ENCODE measurements around the gene KRTAP23-1. TPM values are rescaled to one million over a fixed set of nuclear protein-coding genes. Genes with fewer than 3 reads are reported as not detected.

KRTAP23-1 gene
- total RNA-seq, 4 donors from 2014 or later: not detected

- no peak overlapping the region for H3K27ac ChIP-seq
- TF ChIP-seq POLR2AphosphoS5 (IDR thresholded peaks at IDR 0.05) (no peak), CTCF (IDR thresholded peaks at IDR 0.05) (peak; percentile 34 to 65 (median 46))
- H3K27me3 ChIP-seq: no peaks in the 10 kb centered on the region
- no peaks in the 10 kb centered on the region for H3K9me3 ChIP-seq
- H3K4me1 ChIP-seq: no peaks in the 10 kb centered on the region
- ATAC-seq: no peak
- no peak overlapping the region for H3K4me3 ChIP-seq
- no peaks in the 10 kb centered on the region for H3K36me3 ChIP-seq
- WGBS, 2 donors (ENCODE audit: low coverage in 1 of 2): 83 to 93% methylated on average over 2 of the region's 2 CpGs
These were observed 7.5 kb downstream of the KRTAP23-1 start for GRCh38 chr21:30340714-30341573.

GRCh38 chr21:30338717-30339116 lies 9.7 kb downstream of the KRTAP23-1 start:
- Histone ChIP-seq H3K4me3 (no peak overlapping the region), H3K9me3 (no peaks in the 10 kb centered on the region), H3K27ac (no peak overlapping the region), H3K4me1 (no peaks in the 10 kb centered on the region), H3K36me3 (no peaks in the 10 kb centered on the region), H3K27me3 (no peaks in the 10 kb centered on the region)
- TF ChIP-seq CTCF (IDR thresholded peaks at IDR 0.05) (no peak), EP300 (IDR thresholded peaks at IDR 0.05) (no peak), POLR2AphosphoS5 (IDR thresholded peaks at IDR 0.05) (no peak), POLR2A (IDR thresholded peaks at IDR 0.05) (no peak)
- ATAC-seq: no peak
- WGBS, 2 donors (ENCODE audit: low coverage in 1 of 2): 18 to 40% methylated on average over 4 of the region's 4 CpGs

GRCh38 chr21:30337772-30338171 lies 10.6 kb downstream of the KRTAP23-1 start:
- H3K4me1 ChIP-seq: no peaks in the 10 kb centered on the region
- no peak for ATAC-seq
- TF ChIP-seq CTCF (IDR thresholded peaks at IDR 0.05): no peak
- TF ChIP-seq POLR2A (IDR thresholded peaks at IDR 0.05): no peak
- no peak for TF ChIP-seq POLR2AphosphoS5 (IDR thresholded peaks at IDR 0.05)
- no peak for TF ChIP-seq EP300 (IDR thresholded peaks at IDR 0.05)

GRCh38 chr21:30337276-30337744 lies 11.1 kb downstream of the KRTAP23-1 start, which contains the start of gene KRTAP27-1:
TSS of gene KRTAP27-1 (minus strand) at chr21:30337694. CDS start at chr21:30337668, 26 bp downstream.
- TF ChIP-seq POLR2AphosphoS5 (IDR thresholded peaks at IDR 0.05) (no peak), POLR2A (IDR thresholded peaks at IDR 0.05) (no peak), CTCF (IDR thresholded peaks at IDR 0.05) (no peak), EP300 (IDR thresholded peaks at IDR 0.05) (no peak)
- no peaks in the 10 kb centered on the region for H3K27me3 ChIP-seq
- no peak within 1 kb of the TSS for H3K27ac ChIP-seq
- WGBS, 2 donors (ENCODE audit: low coverage in 1 of 2): 86 to 92% methylated on average over 2 to 6 of the region's 6 CpGs
- H3K4me1 ChIP-seq: no peaks in the 10 kb centered on the region
- ATAC-seq: no peak
- no peaks in the 10 kb centered on the region for H3K36me3 ChIP-seq
- no peaks in the 10 kb centered on the region for H3K9me3 ChIP-seq
- H3K4me3 ChIP-seq: no peak within 1 kb of the TSS

More at GRCh38 chr21:30337772-30338171, 10.6 kb downstream of the KRTAP23-1 start:
- Histone ChIP-seq H3K27me3 (no peaks in the 10 kb centered on the region), H3K36me3 (no peaks in the 10 kb centered on the region), H3K4me3 (no peak overlapping the region), H3K9me3 (no peaks in the 10 kb centered on the region), H3K27ac (no peak overlapping the region)

GRCh38 chr21:30336596-30336995 lies 11.8 kb downstream of the KRTAP23-1 start:
- Histone ChIP-seq H3K27ac (no peak overlapping the region), H3K4me3 (no peak overlapping the region), H3K9me3 (no peaks in the 10 kb centered on the region), H3K27me3 (no peaks in the 10 kb centered on the region), H3K4me1 (no peaks in the 10 kb centered on the region), H3K36me3 (no peaks in the 10 kb centered on the region)
- ATAC-seq: no peak
- TF ChIP-seq EP300 (IDR thresholded peaks at IDR 0.05) (no peak), CTCF (IDR thresholded peaks at IDR 0.05) (no peak), POLR2A (IDR thresholded peaks at IDR 0.05) (no peak), POLR2AphosphoS5 (IDR thresholded peaks at IDR 0.05) (no peak)
- WGBS, 2 donors (ENCODE audit: low coverage in 1 of 2): 53 to 62% methylated on average over 2 of the region's 2 CpGs

Data from gastroesophageal sphincter (tissue), 4 donors.